Kidney (tissue), 14 donors: ENCODE measurements around the gene KCNIP3. TPM values are rescaled to one million over a fixed set of nuclear protein-coding genes. Genes with fewer than 3 reads are reported as not detected.
"Not testable (repeated sequence)": the region's sequence is repeated elsewhere in the genome, so short reads cannot be mapped to it uniquely, and the experiment has no call there.

ENCODE experiments used
- DNase-seq, 5 donors: peaks; one replicate each; pipeline ENCODE4 v3.0.0-alpha.2; 2013 to 2020
- FAIRE-seq: peaks from 2 replicates; lab custom pipeline; 2012; peaks lifted over from hg19 to GRCh38; lab: Jason Lieb, UNC
- H3K27ac ChIP-seq, 2 donors: one replicate each; pipeline ENCODE4 v1.7.0; 2013; ENCODE audit warnings: low read depth in 2 of 2, low read length in 2 of 2, inconsistent platforms in 1 of 2
- H3K27me3 ChIP-seq: one replicate; pipeline ENCODE4 v1.7.1; 2013; ENCODE audit warnings: low read length, inconsistent platforms; ENCODE audit not compliant: control insufficient read depth, insufficient read depth
- H3K36me3 ChIP-seq, 3 donors: one replicate each; pipeline versions ENCODE4 v1.7.0 to v1.7.1; 2013; ENCODE audit warnings: low read length in 3 of 3, control low read depth in 1 of 3, inconsistent platforms in 1 of 3; ENCODE audit not compliant: insufficient read depth in 3 of 3, control insufficient read depth in 2 of 3
- H3K4me1 ChIP-seq, 3 donors: one replicate each; pipeline versions ENCODE4 v1.7.0 to v1.7.1; 2013; ENCODE audit warnings: low read length in 3 of 3, inconsistent platforms in 1 of 3, low read depth in 1 of 3; ENCODE audit not compliant: control insufficient read depth in 2 of 3, insufficient read depth in 2 of 3
- H3K4me3 ChIP-seq, 3 donors: one replicate each; pipeline versions ENCODE4 v1.7.0 to v1.8.1; 2013; ENCODE audit warnings: low read length in 3 of 3, control low read depth in 1 of 3, inconsistent platforms in 1 of 3
- H3K9ac ChIP-seq, 3 donors: one replicate each; pipeline versions ENCODE4 v1.7.0 to v1.7.1; 2013; ENCODE audit warnings: low read length in 3 of 3, control low read depth in 1 of 3, inconsistent platforms in 1 of 3
- H3K9me3 ChIP-seq, 3 donors: one replicate each; pipeline versions ENCODE4 v1.7.0 to v1.7.1; 2013; ENCODE audit warnings: low read length in 3 of 3, control low read depth in 1 of 3, inconsistent platforms in 1 of 3; ENCODE audit not compliant: control insufficient read depth in 2 of 3, insufficient read depth in 1 of 3
- intact Hi-C: fragments of 100-400 bp; cut with DNase I; formaldehyde crosslinking; loops from one replicate; pipeline ENCODE4 v1.11.1; 2022
- polyA plus RNA-seq: library from polyadenylated mRNA; stranded (reverse); fragments of 350-450 nt; fragmentation: Illumina TruSeq; extraction: RNeasy Lipid Tissue Mini Kit (QIAGEN cat#74804); gene quantifications from one replicate; pipeline ENCODE4 v1.2.3, GENCODE V29; 2014; ENCODE audit warnings: low read depth, low replicate concordance; ENCODE audit not compliant: insufficient read depth
- total RNA-seq: library from RNA; stranded (reverse); fragmentation: NEBNext Ultra II Directional; extraction: Animal tissue kit (Norgen Biotek cat#: 25700); gene quantifications from one replicate; pipeline ENCODE4 v1.2.1, GENCODE V29; 2021
- TF ChIP-seq, protein P1 (sequence below): IDR thresholded peaks from 3 replicates; pipeline ENCODE4 v1.5.1; 2012; ENCODE audit warnings: mild to moderate bottlenecking, moderate library complexity, borderline replicate concordance; ENCODE audit not compliant: insufficient read depth; ENCODE audit errors: extremely low read depth
- donor health status: control.
- donor health status: control.
- donor health status: control.
- donor health status: control.
- donor health status: control.
- donor health status: DM: yes; HTN: yes; CAD: no.
- donor health status: Normal renal cell carcinoma (clear cell type).

Gene KCNIP3
- total and polyA plus RNA-seq, 2 donors from 2014 or later: 14.8 to 27.6 TPM

DNA sequence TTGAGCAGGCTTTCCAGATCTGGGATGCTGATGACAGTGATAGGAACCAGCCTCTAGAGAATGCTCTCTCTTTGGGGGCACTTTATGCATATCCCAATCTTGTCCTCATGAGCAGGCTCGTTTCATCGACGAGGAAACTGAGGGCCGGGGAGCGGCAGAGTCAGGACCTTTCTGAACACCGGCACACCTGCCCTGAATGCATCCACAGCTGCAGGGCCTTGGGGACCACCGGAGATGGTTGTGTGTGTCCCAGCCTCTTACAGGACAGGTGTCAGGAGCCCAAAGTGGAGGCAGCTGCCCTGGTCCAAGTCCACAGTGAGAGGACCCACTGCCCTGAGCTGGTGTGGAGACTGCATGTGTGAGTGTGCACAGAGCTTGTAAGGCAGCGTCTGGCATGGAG, 57.8 kb downstream of the KCNIP3 start:
- H3K4me1 ChIP-seq: no peaks in the 10 kb centered on the region
- TF ChIP-seq, protein P1, sequence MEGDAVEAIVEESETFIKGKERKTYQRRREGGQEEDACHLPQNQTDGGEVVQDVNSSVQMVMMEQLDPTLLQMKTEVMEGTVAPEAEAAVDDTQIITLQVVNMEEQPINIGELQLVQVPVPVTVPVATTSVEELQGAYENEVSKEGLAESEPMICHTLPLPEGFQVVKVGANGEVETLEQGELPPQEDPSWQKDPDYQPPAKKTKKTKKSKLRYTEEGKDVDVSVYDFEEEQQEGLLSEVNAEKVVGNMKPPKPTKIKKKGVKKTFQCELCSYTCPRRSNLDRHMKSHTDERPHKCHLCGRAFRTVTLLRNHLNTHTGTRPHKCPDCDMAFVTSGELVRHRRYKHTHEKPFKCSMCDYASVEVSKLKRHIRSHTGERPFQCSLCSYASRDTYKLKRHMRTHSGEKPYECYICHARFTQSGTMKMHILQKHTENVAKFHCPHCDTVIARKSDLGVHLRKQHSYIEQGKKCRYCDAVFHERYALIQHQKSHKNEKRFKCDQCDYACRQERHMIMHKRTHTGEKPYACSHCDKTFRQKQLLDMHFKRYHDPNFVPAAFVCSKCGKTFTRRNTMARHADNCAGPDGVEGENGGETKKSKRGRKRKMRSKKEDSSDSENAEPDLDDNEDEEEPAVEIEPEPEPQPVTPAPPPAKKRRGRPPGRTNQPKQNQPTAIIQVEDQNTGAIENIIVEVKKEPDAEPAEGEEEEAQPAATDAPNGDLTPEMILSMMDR: no peak
- no peak overlapping the region for H3K4me3 ChIP-seq
- intact Hi-C loops: no loop called here
- no peak overlapping the region for H3K27ac ChIP-seq
- H3K9me3 ChIP-seq: no peaks in the 10 kb centered on the region
- no peak for FAIRE-seq
- H3K9ac ChIP-seq: no peak overlapping the region
- peak in 1 of 5 donors; percentile 64 for DNase-seq
- H3K36me3 ChIP-seq: no peaks in the 10 kb centered on the region
- H3K27me3 ChIP-seq: no peaks in the 10 kb centered on the region

DNA sequence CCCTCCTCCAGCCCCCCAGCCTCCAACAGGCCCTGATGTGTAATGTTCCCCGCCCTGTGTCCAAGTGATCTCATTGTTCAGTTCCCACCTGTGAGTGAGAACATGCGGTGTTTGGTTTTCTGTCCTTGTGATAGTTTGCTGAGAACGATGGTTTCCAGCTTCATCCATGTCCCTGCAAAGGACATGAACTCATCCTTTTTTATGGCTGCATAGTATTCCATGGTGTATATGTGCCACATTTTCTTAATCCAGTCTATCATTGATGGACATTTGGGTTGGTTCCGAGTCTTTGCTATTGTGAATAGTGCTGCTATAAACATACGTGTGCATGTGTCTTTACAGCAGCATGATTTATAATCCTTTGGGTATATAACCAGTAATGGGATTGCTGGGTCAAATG, 58.3 kb downstream of the KCNIP3 start:
- FAIRE-seq, H3K9me3 ChIP-seq: not testable (repeated sequence)

DNA sequence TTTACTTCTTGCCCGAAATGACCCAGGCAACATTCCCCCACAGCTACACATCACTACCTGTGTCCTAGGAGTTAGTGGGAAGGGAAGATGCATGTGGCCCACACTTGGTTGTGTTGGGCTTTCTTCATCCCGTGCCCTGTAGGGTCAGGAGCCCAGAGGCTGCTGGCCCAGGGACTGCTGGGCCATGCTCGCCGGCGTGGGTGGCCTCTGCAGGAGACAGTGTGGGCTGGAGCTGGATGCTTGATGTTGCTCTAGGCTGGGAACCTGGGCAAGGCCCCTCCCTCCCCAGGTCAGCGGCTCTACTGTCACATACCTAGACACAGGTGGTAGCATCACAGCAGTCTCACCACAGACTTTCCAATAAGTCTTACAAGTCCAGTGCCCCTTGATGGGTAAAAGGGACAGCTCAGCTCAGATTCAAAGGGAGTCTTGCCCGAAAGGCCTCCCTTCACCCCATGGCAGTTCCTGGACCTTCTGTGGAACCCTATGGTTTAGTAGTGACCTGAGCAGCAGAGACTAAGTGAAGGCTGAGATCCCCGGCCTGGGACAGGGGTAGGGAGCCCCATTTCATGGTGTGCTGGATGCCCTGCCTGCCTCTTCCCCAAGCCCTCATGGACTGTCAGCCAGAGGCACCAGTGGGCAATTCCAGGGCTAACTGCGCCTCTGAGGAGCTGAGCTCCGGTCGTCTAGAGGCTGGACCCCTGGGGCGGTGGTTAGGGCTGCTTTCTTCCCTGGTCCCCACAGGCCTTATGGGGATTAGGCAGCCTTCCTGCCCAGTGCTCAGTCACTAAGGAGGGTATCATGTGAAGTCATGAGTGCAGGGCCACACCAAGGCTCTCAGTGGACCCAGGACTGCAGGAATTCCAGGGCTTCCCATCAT, 59.9 kb downstream of the KCNIP3 start:
- DNase-seq: peak in 1 of 5 donors; percentile 60
- no peak for FAIRE-seq
- TF ChIP-seq, protein P1: no peak
- no peak overlapping the region for H3K9ac ChIP-seq
- no peaks in the 10 kb centered on the region for H3K27me3 ChIP-seq
- H3K36me3 ChIP-seq: no peaks in the 10 kb centered on the region
- intact Hi-C loops: no loop called here
- H3K27ac ChIP-seq: no peak overlapping the region
- H3K4me1 ChIP-seq: no peaks in the 10 kb centered on the region
- H3K4me3 ChIP-seq: no peak overlapping the region
- no peaks in the 10 kb centered on the region for H3K9me3 ChIP-seq

More for the DNA sequence above, 58.3 kb downstream of the KCNIP3 start:
- H3K36me3 ChIP-seq, H3K27ac ChIP-seq, H3K4me1 ChIP-seq, intact Hi-C loops, H3K4me3 ChIP-seq, H3K27me3 ChIP-seq, DNase-seq, H3K9ac ChIP-seq: not testable (repeated sequence)

DNA sequence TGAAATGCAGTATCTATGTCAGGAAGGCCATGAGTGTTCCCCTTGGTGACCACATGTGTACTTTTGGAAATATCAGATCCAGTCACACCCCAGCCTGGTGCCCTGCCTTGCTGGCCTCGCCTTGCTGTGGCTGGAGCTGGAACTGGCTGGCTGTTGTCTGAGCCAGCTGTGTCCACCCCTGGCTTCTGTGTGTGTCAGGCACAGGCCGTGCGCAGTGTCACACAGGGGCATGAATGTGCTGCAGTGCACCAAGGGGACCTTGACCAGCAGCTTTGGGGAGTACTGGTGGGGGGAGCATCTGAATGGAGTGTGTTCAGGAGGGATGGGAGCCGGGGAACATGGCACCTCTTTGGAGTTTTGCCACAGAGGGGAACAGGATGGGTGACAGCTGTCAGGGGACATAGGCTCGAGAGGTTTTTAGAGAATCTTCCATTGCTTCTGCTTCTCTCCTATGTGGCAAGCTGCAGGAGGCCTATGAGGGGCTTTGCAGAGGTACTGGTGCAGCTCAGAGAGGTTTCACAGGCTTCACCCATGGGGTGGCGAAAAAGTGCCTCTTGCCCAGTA, 60.7 kb downstream of the KCNIP3 start:
- peak in 1 of 5 donors; percentile 49 for DNase-seq
- Histone ChIP-seq H3K4me3 (no peak overlapping the region), H3K4me1 (no peaks in the 10 kb centered on the region), H3K36me3 (no peaks in the 10 kb centered on the region), H3K9ac (no peak overlapping the region), H3K9me3 (no peaks in the 10 kb centered on the region), H3K27me3 (no peaks in the 10 kb centered on the region), H3K27ac (no peak overlapping the region)
- TF ChIP-seq, protein P1: no peak
- FAIRE-seq: no peak
- intact Hi-C loops: no loop called here
